ENCODE measurements around the gene ZDHHC14. TPM values are rescaled to one million over a fixed set of nuclear protein-coding genes. Genes with fewer than 3 reads are reported as not detected.

ZDHHC14 gene
- total and polyA plus RNA-seq, 2 of the 8 experiments (the other 6 are each of a cell fraction or from before 2014, with no cell fraction given), result 2.9 to 5.3 TPM

- Histone ChIP-seq H4K5ac (ENCODE audit: insufficient read length, low read depth, low read length) (no peak overlapping the region), H3K79me2 (ENCODE audit: control insufficient read depth in 1 of 2, insufficient read depth in 2 of 2, low read length in 2 of 2) (no peaks in the 10 kb centered on the region), H2AFZ (ENCODE audit: low read length) (no peak overlapping the region), H3K23me2 (ENCODE audit: low read depth, low read length) (no peaks in the 10 kb centered on the region), H3K4me1 (replicated peaks in 1 of 4; ENCODE audit: control insufficient read depth in 3 of 4, insufficient read depth in 4 of 4, low read length in 3 of 4) (peaks cover 0 to 10% (median 7%) of the 10 kb centered on the region in 4 experiments; a peak in 5 of 7 replicates), H3K4me2 (ENCODE audit: insufficient read depth in 1 of 2, low read depth in 2 of 2, low read length in 2 of 2) (no peak overlapping the region), H3K4ac (replicated peaks; ENCODE audit: insufficient read length, low read depth, low read length) (peak overlapping the region; percentile 45), H3K79me1 (ENCODE audit: low read depth, low read length) (no peaks in the 10 kb centered on the region), H2BK120ac (replicated peaks; ENCODE audit: low read depth, low read length) (no peak overlapping the region), H2BK20ac (ENCODE audit: low read length) (no peak overlapping the region), H3K14ac (ENCODE audit: insufficient read length) (no peak overlapping the region), H3K9me3 (ENCODE audit: insufficient read depth in 2 of 2, low read depth in 1 of 2, low read length in 1 of 2) (peaks cover 0 to 2% of the 10 kb centered on the region in 2 experiments; a peak in 1 of 4 replicates), H2AK5ac (ENCODE audit: low read depth, low read length) (no peak overlapping the region), H3K36me3 (ENCODE audit: control insufficient read depth in 2 of 4, insufficient read depth in 4 of 4, low read length in 3 of 4) (no peaks in the 10 kb centered on the region), H3K56ac (replicated peaks; ENCODE audit: insufficient read length, low read depth, low read length) (no peak overlapping the region), H3K27ac (ENCODE audit: low read depth, low read length) (no peak overlapping the region), H2BK12ac (ENCODE audit: low read depth, low read length) (no peak overlapping the region), H3K23ac (ENCODE audit: insufficient read length) (no peak overlapping the region), H3K18ac (ENCODE audit: extremely low read depth, low read length) (no peak overlapping the region), H4K8ac (ENCODE audit: extremely low read depth, insufficient read depth, low read length) (no peak overlapping the region), H3K9ac (replicated peaks in 1 of 4; ENCODE audit: extremely low read depth in 1 of 4, low read depth in 3 of 4, low read length in 3 of 4) (no peak overlapping the region), H2BK15ac (ENCODE audit: low read length) (no peak overlapping the region), H4K20me1 (replicated peaks in 1 of 2; ENCODE audit: control insufficient read depth in 1 of 2, insufficient read depth in 2 of 2, low read length in 2 of 2) (no peaks in the 10 kb centered on the region), H2BK5ac (ENCODE audit: low read depth, low read length) (no peak overlapping the region), H3K4me3 (ENCODE audit: extremely low read depth in 1 of 4, insufficient read depth in 2 of 4, low read depth in 3 of 4, low read length in 4 of 4) (no peak overlapping the region), H4K91ac (replicated peaks; ENCODE audit: insufficient read length, low read length) (no peak overlapping the region), H3K27me3 (replicated peaks in 1 of 4; ENCODE audit: control insufficient read depth in 3 of 4, extremely low read depth in 1 of 4, insufficient read depth in 3 of 4, low read length in 3 of 4) (no peaks in the 10 kb centered on the region)
- DNase-seq (ENCODE audit: low read depth in 1 of 2, low spot score in 2 of 2), result no peak
- WGBS, 2 experiments (ENCODE audit: extremely low coverage in 1 of 2, insufficient coverage in 1 of 2, insufficient read length in 1 of 2, insufficient replicate concordance in 2 of 2, low coverage in 1 of 2, low lambda C conversion rate in 2 of 2, missing lambda C conversion rate in 1 of 2), result 92% methylated on average over 10 of the region's 10 CpGs; no CpG with 5 or more reads in 1 of the 2 experiments
- no peak for FAIRE-seq
- TF ChIP-seq SAP30 (IDR thresholded peaks at IDR 0.05; ENCODE audit: insufficient read depth, insufficient replicate concordance, low read length) (no peak), RXRA (IDR thresholded peaks at IDR 0.05; ENCODE audit: insufficient read depth, low read depth, low read length) (no peak), FOSL1 (IDR thresholded peaks at IDR 0.05; ENCODE audit: insufficient read depth, low read depth, low read length) (no peak), CHD1 (IDR thresholded peaks at IDR 0.05; ENCODE audit: low read depth, low read length) (no peak)
- CTCF ChIA-PET (ENCODE audit: partially characterized antibody), result interaction anchor here (1.6 kb wide), 2 partner anchors 20 to 75 kb away, joined by 4 read pairs; no protein-coding TSS in a partner anchor
- POLR2A ChIA-PET (ENCODE audit: partially characterized antibody), result interaction anchor here (0.7 to 1.4 kb wide), 3 partner anchors 9 to 198 kb away, joined by 3 read pairs; partner anchors contain the start of gene TMEM242
Observed at GRCh38 chr6:157521362-157522335, 140.7 kb downstream of the ZDHHC14 start.
